ENCODE results near the gene UCK1. TPM values are rescaled to one million over a fixed set of nuclear protein-coding genes. Genes with fewer than 3 reads are reported as not detected.

The UCK1 gene
- total and polyA plus RNA-seq, 2 of the 13 experiments (the other 11 are each of a cell fraction or from before 2014, with no cell fraction given) = 11.0 to 24.1 TPM

- TF ChIP-seq ZHX2 (IDR thresholded peaks at IDR 0.05; ENCODE audit: low read depth) (no peak), ZHX2 (CRISPR knock-in tag; IDR thresholded peaks at IDR 0.05; ENCODE audit: borderline replicate concordance) (no peak), ZNF33B (CRISPR knock-in tag; IDR thresholded peaks at IDR 0.05) (no peak), SNRNP70 (IDR thresholded peaks at IDR 0.05; ENCODE audit: low read depth, low read length) (no peak), ZNF460 (CRISPR knock-in tag; IDR thresholded peaks at IDR 0.05; ENCODE audit: borderline replicate concordance) (no peak), BCLAF1 (IDR thresholded peaks at IDR 0.05) (no peak), ZSCAN21 (CRISPR knock-in tag; IDR thresholded peaks at IDR 0.05; ENCODE audit: borderline replicate concordance) (0 out of 2 replicates have a peak, but pooled peaks have one; percentile 26), ZMYM3 (CRISPR knock-in tag; IDR thresholded peaks at IDR 0.05) (no peak), ZNF556 (CRISPR knock-in tag; IDR thresholded peaks at IDR 0.05; ENCODE audit: borderline replicate concordance) (no peak), CTCF (CRISPR knock-in tag; IDR thresholded peaks at IDR 0.05) (no peak; the same call in 1 of the 2 replicates), ZKSCAN5 (CRISPR knock-in tag; IDR thresholded peaks at IDR 0.05) (no peak), NFYC (CRISPR knock-in tag; IDR thresholded peaks at IDR 0.05) (no peak), ARNTL (CRISPR knock-in tag; IDR thresholded peaks at IDR 0.05) (no peak), FOSL2 (CRISPR knock-in tag; IDR thresholded peaks at IDR 0.05) (no peak), E2F2 (CRISPR knock-in tag; IDR thresholded peaks at IDR 0.05; ENCODE audit: borderline replicate concordance) (no peak; the same call in 1 of the 2 replicates), ZNF12 (CRISPR knock-in tag; IDR thresholded peaks at IDR 0.05) (no peak), CEBPB (IDR thresholded peaks at IDR 0.05; ENCODE audit: borderline replicate concordance, low read depth, low read length) (no peak)
These were observed at the start of gene UCK1 (continued) for GRCh38 chr9:131530920-131531832.

Data from HepG2 (cell line).